AG10803 (cell line): Measurements from ENCODE around the gene NEDD4L.

Experiments used
- DNase-seq: peaks from one replicate; pipeline ENCODE4 v3.0.0; 2010; ENCODE audit warnings: low read depth
- H3K4me3 ChIP-seq: 2 replicates; pipeline ENCODE4 v1.5.1; 2011; ENCODE audit warnings: mild to moderate bottlenecking, low read length, control low read depth
- TF ChIP-seq, protein P1 (sequence below): conservative IDR thresholded peaks from 2 replicates; pipeline ENCODE4 v1.5.1; 2011; ENCODE audit warnings: mild to moderate bottlenecking, low read length, control low read depth, inconsistent platforms

The NEDD4L gene

DNA sequence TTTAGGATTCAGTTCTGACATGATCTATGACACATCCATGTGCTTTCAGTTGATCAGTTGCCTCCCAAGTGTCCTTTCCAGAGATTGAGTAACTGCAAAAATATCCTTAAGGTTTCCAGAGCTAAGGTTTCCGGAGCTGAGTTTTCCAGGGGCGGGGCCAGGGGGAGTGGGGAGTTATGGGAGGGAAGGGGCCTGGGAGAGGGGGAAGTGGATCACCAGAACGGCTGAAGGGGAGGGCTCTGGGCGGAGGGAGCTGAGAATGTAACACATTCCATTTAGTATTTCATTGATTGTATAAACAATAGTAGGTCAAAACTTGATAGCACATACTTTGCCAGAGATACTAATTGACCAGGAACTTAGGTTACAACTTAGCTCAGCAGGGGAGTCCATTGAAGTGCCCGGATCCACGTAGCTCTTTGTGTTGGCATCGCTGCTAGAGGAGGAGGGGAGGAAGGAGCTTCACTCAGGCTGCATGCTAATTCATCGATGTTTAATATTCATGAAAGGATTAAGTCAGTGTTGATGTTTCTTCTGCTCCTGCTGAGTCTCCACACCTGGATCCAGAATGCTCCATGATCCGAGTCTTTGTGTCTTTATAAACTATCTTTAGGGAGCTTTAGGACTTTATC lies 295.1 kb downstream of the NEDD4L start:
- TF ChIP-seq, protein P1, sequence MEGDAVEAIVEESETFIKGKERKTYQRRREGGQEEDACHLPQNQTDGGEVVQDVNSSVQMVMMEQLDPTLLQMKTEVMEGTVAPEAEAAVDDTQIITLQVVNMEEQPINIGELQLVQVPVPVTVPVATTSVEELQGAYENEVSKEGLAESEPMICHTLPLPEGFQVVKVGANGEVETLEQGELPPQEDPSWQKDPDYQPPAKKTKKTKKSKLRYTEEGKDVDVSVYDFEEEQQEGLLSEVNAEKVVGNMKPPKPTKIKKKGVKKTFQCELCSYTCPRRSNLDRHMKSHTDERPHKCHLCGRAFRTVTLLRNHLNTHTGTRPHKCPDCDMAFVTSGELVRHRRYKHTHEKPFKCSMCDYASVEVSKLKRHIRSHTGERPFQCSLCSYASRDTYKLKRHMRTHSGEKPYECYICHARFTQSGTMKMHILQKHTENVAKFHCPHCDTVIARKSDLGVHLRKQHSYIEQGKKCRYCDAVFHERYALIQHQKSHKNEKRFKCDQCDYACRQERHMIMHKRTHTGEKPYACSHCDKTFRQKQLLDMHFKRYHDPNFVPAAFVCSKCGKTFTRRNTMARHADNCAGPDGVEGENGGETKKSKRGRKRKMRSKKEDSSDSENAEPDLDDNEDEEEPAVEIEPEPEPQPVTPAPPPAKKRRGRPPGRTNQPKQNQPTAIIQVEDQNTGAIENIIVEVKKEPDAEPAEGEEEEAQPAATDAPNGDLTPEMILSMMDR, result no peak
- peak; percentile 13 for DNase-seq
- no peak overlapping the region for H3K4me3 ChIP-seq

DNA sequence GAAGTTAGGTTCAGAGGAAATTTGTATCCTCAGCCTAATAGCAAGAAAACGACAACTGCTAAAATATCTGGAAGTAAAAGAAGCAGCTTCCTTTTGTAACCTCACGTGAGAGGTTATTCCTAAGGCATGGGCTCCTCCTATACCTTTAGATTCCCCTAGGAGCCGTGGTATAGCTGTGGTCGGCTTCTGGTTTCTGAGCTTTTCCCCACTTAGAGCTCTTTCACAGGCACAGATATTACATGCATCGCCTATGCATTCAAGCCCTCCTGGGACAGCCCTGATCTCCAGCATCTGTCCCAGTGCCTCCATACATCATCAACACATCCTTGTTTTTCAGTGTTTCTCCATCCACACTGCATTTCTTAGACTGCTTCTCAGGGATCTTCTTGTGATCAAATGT lies 295.9 kb downstream of the NEDD4L start:
- no peak for DNase-seq
- H3K4me3 ChIP-seq, result no peak overlapping the region
- TF ChIP-seq, protein P1, result no peak

DNA sequence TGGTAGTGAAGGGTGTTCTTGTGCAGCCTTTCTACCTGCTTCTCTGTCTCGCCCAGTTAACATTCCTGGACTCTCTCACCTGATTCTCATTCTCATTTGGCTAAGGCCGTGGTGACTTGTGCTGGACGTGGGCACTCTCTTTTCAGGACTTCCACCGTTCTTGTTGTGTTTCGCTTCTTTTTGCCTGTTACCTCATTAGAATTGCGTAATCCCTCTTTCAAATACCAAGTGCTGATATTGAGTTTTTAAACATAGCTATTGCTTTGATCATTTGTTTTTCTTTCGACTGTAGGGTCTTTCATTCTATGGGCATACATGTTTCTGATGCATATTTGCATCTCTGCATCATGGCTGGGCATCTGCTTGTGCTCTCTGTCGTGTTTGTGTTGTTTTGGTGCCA lies 297.9 kb downstream of the NEDD4L start:
- H3K4me3 ChIP-seq, result no peak overlapping the region
- no peak for DNase-seq
- TF ChIP-seq, protein P1, result no peak

DNA sequence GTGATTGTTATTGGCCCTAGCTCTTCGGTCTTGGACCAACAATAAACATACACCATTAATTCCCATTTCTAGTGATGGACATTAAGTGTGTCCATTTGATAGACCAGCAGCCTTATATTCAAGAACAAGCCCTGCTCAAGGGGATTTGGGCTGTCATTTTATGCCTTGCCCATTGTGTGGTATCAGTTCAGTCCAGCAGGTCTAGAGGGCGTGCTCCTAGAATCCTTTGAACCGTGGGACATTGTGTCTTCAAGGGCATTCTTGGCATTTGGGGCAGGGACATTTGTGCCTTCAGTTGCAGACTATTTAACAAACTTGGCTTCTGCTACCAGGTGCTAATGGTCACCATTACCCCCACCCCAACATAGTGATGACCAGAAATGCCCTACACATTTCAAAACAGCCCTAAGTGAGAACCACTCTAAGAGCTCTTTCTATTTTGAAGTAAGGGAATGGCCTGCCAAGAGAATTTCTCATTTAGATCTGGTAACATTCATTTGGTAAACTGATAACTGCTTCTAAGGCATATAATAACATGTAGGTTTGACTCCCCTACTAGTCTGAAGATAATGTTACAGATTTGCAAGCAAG lies 300.1 kb downstream of the NEDD4L start:
- TF ChIP-seq, protein P1, result no peak
- no peak overlapping the region for H3K4me3 ChIP-seq

GRCh38 chr18:58344861-58345463 lies 300.9 kb downstream of the NEDD4L start:
- DNase-seq, result no peak
- H3K4me3 ChIP-seq, result no peak overlapping the region
- TF ChIP-seq, protein P1, result no peak

More for the DNA sequence above, 300.1 kb downstream of the NEDD4L start:
- no peak for DNase-seq

DNA sequence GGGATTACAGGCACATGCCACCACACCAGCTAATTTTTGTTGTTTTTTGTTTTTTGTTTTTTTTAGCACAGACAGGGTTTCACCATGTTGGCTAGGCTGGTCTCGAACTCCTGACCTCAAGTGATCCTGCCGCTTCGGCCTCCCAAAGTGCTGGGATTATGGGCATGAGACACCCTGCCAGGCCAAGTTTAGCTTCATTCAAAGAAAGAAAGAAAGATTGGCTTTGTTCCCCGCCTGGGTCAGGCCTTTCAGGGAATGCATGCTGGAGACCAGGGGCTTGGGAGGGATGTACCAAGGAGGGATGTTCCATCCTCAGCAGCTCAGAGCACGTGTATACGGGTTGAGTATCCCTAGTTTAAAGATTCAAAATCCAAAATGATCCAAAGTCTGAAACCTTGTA lies 301.8 kb downstream of the NEDD4L start:
- no peak for DNase-seq
- H3K4me3 ChIP-seq, result no peak overlapping the region
- TF ChIP-seq, protein P1, result no peak

DNA sequence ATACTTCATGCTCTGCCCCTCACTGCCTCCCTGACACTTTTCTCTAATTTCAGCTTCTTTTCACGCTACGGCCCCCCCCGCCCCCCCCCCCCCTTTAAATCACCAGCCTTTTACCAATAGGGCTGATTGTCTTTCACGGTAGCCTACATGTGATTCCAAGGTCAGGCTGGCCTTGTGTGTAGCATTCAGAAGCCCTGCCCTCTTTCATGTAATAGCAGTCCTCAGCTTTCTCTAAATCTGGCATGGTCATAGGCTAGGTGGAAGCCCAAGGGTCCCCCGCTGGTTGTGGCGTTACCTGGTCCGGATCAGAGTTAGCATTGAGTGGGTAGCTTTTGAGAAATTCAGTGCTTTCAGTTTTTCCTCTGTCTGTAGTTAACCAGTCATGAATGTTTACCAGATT lies 303.1 kb downstream of the NEDD4L start:
- TF ChIP-seq, protein P1, result no peak
- DNase-seq, result no peak
- H3K4me3 ChIP-seq, result no peak overlapping the region
